Glomerular visceral epithelial cell (primary cell): ENCODE data around the gene TMPRSS6.

Experiments
- DNase-seq: peaks from one replicate; pipeline ENCODE4 v3.0.0-alpha.2; 2016; ENCODE audit errors: extremely low spot score

The TMPRSS6 gene

DNA sequence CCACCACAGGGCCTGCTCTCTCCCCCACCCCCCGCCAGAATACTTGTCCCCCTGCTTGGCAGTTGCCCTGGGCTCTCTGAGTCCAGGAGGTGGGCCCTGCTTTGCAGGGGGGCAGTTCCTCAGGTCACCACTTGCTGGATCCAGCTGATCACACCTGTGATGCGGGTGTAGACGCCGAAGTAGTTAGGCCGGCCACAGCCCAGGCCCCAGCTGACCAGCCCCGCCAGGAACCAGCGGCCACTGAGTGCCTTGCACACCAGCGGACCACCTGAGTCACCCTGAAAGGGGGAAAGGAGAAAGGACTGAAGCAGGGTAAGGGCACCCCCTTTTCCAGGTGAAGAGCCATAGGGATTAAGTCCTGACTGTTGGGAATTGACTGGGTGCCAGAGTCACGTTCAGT lies 43.6 kb downstream of the TMPRSS6 start:
- DNase-seq = no peak

GRCh38 chr22:37065180-37065579 lies 44.3 kb downstream of the TMPRSS6 start:
- no peak for DNase-seq

DNA sequence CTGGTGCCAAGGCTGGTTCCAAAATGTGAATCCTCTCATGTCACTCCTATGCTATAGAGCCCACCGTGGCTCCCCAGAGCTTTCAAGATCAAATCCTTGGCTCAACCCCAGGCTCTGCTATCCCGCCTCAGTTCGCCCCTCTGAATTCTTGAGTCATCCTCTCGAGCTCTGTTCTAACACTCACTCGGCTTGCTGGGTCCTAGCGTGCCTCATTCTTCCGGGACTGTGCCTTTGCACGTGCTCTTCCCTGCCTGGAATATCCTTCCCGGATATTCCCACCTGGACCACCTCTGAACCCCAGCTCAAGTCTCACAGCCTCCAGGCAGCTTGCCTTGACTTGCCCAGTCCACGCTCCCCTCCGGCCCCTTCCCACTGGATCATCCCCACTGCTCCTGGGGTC lies 45.0 kb downstream of the TMPRSS6 start:
- no peak for DNase-seq

DNA sequence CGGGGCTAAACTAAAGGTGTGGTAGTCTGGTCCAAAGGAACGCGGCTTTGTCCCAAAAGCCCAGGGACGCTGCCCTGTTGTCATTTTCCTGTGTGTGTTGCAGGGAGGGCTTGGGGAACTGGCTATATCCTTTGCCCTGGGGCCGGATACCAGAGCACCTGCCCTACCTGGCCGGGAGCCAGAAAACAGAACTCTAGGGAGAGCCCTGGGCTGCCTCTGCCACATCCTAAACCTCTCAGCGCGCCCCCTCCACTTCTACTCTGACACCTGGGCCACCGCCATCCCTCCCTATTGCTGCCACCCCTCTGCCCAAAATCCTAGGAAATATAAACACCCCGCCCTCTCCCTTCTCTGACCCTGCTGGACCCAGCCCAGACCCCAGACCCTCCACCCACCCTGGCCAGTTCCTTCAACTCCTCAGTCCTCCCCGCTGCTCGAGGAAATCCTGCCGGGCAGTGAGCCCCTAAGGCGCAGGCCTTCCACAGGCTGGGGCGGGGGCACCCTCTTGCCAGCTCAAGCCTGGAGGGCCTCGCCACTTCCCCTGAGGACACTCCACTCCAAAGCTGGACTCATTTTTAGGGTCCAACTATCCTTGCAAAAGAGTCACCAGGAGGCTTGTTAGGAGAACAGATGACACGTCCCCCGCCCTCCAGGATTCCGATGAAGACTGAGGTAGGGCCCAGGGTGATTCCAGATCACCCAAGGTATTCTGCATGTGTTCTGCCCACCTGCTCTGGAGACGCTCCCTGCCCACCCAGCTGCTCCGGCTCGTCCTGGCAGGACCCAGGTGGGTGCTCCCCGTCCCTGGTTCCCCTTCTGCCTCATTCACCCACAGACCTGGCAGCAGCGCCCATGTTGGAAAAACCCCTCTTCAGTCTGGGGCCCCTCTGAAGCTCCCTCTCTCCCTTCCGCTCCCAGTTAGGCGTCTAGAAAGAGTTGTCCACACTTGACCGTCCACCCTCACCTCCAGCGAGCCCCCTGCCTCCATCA lies 45.8 kb downstream of the TMPRSS6 start:
- no peak for DNase-seq

- no peak for DNase-seq
Observed at GRCh38 chr22:37062702-37063381, 46.7 kb downstream of the TMPRSS6 start.

DNA sequence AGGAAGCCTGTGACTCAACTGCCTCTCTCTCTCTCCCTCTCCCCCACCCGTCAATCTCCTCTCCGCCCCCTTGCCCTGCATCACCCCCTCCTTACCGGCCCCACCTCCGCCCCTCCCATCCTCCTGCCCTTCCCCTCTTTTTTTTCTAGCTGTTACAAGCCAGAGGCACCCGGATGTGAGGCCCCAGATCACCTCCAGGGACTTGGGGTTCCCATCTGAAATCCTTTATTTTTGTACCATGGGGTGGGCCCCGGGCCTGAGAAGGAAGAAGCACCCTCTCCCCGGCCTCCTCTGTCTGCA lies 47.2 kb downstream of the TMPRSS6 start:
- DNase-seq = no peak

- no peak for DNase-seq
Observed at GRCh38 chr22:37061611-37062375, 47.7 kb downstream of the TMPRSS6 start.

GRCh38 chr22:37060801-37061610 lies 48.5 kb downstream of the TMPRSS6 start:
- no peak for DNase-seq

- DNase-seq = no peak
Observed at GRCh38 chr22:37059876-37060449, 49.5 kb downstream of the TMPRSS6 start.

DNA sequence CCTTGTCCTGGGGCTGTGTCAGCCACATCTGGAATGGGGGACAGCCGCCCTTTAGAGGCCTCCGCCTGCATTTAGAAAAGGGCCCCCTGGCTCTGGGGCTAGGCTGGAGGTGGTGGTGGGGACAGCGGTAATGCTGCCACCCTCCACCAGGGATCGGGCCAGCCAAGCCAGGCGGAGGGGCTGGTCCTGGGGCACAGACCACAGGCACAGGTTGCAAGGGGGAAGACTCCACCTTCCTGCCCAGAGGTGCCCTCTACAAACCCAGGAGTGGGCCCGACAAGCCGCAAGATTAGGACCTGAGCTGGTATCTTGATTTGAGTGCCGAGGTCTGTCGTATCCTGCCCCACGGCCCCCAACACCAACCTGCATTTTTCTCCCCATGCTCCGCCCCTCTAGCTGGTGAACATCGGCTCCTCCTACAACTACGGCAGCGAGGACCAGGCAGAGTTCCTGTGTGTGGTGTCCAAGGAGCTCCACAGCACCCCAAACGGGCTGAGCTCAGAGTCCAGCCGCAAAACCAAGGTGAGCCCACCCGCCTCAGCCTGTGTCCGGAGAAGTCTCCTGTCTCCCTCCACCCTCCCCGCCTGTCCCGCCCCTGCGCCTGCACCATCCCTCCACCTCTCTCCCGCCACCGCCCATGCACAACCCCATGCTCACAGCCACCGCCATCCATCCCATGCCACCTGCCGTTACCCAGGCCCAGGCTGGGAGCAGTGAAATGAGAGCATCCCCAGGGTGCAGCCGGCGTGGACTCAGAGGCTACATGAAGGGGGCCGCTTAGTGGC lies 50.4 kb downstream of the TMPRSS6 start:
- DNase-seq = no peak

DNA sequence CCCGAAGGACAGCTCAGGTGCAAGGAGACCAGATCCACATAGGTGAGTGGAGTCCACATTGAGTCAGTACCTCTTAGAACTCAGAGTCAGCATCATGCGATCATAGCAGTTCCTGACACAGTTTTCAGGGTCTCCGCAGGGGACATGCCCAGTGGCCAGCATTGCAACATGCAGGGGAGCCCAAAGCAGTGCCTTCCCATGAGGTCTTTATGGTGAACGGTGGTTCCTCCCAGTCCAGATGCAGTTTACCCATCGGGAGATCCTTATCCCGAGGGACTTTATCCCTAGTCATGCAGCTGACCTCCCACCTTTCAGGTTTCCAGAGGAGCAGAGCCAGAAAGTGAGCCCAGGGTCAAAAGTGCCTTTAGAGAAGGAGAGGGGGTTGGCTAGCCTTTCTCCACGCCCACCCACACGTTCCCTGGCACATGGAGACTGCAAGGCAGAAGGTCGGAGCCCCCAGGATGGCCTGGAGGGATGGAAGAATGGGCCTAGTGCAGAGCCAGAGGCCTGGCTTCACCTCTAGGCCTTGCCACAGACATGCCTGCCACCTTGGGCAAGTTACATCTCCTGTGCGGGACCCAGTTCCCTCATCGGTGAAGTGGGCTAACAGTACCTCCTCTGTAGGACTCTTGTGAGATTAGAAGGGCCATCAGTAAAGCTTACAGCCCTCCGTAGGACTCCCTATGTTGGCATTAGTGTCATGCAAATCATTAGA lies 51.6 kb downstream of the TMPRSS6 start:
- DNase-seq = no peak

GRCh38 chr22:37057226-37057625 lies 52.3 kb downstream of the TMPRSS6 start:
- DNase-seq = no peak

GRCh38 chr22:37056246-37056645 lies 53.3 kb downstream of the TMPRSS6 start:
- no peak for DNase-seq

DNA sequence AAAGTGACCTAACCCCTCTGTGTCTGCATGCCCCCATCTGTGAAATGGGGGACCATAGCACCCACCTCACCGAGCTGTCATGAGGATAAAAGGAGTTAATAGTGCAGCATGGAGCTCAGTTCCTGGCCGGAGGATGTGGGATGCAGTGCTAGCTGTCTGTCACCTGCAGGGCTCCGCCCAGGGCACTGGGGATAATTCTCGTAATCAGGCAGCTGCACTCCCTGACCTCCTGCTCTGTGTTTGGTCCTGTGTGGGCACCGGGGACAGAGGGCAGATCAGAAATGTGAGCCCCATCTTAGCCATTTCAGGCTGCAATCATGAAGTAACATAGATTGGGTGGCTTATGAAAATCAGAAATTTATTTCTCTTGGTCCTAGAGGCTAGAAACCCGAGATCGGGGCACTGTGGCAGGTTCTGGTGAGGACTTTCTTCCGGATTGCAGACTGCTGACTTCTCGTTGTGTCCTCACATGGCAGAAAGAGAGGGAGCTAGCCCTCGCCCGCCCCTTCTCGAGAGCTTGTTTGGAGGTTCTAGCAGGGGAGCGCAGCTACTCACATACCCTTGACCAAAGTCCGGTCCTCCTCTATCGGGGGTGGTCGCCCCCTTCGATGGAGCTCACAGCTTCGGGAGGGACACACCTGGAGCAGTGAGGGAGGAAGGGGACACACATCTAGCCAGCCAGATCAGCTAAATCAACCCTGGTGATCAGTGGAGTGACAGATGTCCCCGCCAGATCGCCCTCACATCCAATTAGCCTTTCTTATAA lies 54.7 kb downstream of the TMPRSS6 start:
- no peak for DNase-seq

DNA sequence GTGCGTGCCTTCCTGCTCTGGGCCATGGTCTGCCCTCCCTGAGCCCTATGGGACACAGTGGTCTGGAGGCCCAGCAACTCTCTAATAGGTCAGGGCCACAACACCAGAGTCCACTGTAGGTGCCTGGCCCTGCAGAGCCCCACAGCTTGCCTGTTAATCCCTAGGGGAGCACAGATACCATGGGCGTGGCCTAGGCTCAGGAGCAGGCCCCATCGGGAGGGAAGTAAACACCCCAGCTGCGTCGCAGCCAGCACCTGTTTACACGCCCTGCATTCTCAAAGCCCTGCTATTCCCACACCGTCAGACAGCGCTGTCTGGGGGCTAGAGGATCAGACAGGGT lies 55.5 kb downstream of the TMPRSS6 start:
- DNase-seq = no peak

- no peak for DNase-seq
Observed at GRCh38 chr22:37053310-37054055, 56.0 kb downstream of the TMPRSS6 start.

- no peak for DNase-seq
Observed at GRCh38 chr22:37052386-37053309, 56.9 kb downstream of the TMPRSS6 start.
